ENCODE measurements around the gene HIPK2. TPM values are rescaled to one million over a fixed set of nuclear protein-coding genes. Genes with fewer than 3 reads are reported as not detected.

HIPK2 gene
- total and polyA plus RNA-seq, 2 donors (not counting 3 experiments of a cell fraction or from before 2014, with no cell fraction given), result 9.0 to 43.8 TPM

DNA sequence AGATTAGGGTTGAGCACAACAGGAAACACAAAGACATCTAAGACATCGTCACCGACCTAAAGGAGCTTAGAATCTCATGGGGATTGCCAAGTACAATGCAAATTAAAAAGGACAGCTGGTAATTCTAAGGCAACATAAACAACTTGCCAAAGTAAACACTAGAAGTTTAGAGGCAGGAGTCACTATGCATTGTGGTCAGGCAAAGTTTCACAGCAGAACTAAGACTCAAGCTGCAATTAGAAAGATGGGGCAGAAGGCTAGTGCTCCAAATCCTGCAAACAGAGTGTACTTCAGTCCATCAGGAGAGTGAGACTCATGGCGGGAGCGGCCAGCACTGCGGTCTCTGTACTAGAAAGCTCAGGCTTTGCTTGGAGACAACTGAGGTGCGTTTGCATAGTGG lies 52.7 kb downstream of the HIPK2 start:
- no peak overlapping the region for H3K9ac ChIP-seq (replicated peaks; ENCODE audit: extremely low read depth, insufficient read depth, low read length)
- intact Hi-C loops (cut with micrococcal nuclease), result no loop called here
- BruUV-seq (replicated peaks), result no TSS peak
- peaks cover 41% of the 10 kb centered on the region for H3K4me1 ChIP-seq (ENCODE audit: control insufficient read depth, extremely low read depth, insufficient read depth, low read length)
- CTCF ChIA-PET, result interaction anchor here (1.1 to 2.2 kb wide), 5 partner anchors 13 to 123 kb away, joined by 3 to 10 read pairs (median 3); no protein-coding TSS in a partner anchor
- H3K36me3 ChIP-seq (ENCODE audit: control insufficient read depth in 2 of 2, extremely low read depth in 1 of 2, insufficient read depth in 2 of 2, low read length in 2 of 2), result no peaks in the 10 kb centered on the region
- no peaks in the 10 kb centered on the region for H3K9me1 ChIP-seq (replicated peaks; ENCODE audit: control insufficient read depth, extremely low read depth, insufficient read depth, low read length)
- DNase-seq (ENCODE audit: low read depth, low spot score) (peak; percentile 33), FAIRE-seq (no peak)
- no peak overlapping the region for H3K4me2 ChIP-seq (ENCODE audit: insufficient read depth, low read length)
- H3K9me3 ChIP-seq (replicated peaks; ENCODE audit: control insufficient read depth, insufficient read depth, low read length), result no peaks in the 10 kb centered on the region
- peaks cover 78% of the 10 kb centered on the region for H3K79me2 ChIP-seq (ENCODE audit: control insufficient read depth, insufficient read depth, low read length)
- no peaks in the 10 kb centered on the region for H4K20me1 ChIP-seq (replicated peaks; ENCODE audit: control insufficient read depth, extremely low read depth, insufficient read depth, low read length)
- H3K27me3 ChIP-seq (ENCODE audit: control insufficient read depth in 2 of 2, insufficient read depth in 2 of 2, low read length in 2 of 2), result no peaks in the 10 kb centered on the region
- POLR2A ChIA-PET, result interaction anchor here (0.7 kb wide), 1 partner anchor 44 kb away, joined by 3 read pairs; no protein-coding TSS in a partner anchor
- no peak overlapping the region for H3K27ac ChIP-seq (ENCODE audit: insufficient read depth, low read depth, low read length)
- TF ChIP-seq GATA2 (IDR thresholded peaks at IDR 0.05; ENCODE audit: insufficient read depth, insufficient read length, low read depth, low read length), result no peak
- TF ChIP-seq JUN (IDR thresholded peaks at IDR 0.05; ENCODE audit: borderline replicate concordance, insufficient read depth, insufficient read length, low read depth), result no peak
- TF ChIP-seq, protein P1, sequence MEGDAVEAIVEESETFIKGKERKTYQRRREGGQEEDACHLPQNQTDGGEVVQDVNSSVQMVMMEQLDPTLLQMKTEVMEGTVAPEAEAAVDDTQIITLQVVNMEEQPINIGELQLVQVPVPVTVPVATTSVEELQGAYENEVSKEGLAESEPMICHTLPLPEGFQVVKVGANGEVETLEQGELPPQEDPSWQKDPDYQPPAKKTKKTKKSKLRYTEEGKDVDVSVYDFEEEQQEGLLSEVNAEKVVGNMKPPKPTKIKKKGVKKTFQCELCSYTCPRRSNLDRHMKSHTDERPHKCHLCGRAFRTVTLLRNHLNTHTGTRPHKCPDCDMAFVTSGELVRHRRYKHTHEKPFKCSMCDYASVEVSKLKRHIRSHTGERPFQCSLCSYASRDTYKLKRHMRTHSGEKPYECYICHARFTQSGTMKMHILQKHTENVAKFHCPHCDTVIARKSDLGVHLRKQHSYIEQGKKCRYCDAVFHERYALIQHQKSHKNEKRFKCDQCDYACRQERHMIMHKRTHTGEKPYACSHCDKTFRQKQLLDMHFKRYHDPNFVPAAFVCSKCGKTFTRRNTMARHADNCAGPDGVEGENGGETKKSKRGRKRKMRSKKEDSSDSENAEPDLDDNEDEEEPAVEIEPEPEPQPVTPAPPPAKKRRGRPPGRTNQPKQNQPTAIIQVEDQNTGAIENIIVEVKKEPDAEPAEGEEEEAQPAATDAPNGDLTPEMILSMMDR (IDR thresholded peaks at IDR 0.05; ENCODE audit: extremely low read depth in 1 of 2, insufficient read depth in 1 of 2, low read depth in 1 of 2, low read length in 2 of 2), result no peak
- TF ChIP-seq FOS (IDR thresholded peaks at IDR 0.05; ENCODE audit: borderline replicate concordance, insufficient read depth, low read length), result no peak
- TF ChIP-seq, protein P2, sequence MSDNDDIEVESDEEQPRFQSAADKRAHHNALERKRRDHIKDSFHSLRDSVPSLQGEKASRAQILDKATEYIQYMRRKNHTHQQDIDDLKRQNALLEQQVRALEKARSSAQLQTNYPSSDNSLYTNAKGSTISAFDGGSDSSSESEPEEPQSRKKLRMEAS (IDR thresholded peaks at IDR 0.05; ENCODE audit: insufficient read depth, insufficient read length), result no peak
- no peak for TF ChIP-seq EZH2 (IDR thresholded peaks at IDR 0.05; ENCODE audit: borderline replicate concordance, low read depth, low read length, severe bottlenecking)
- no peak for TF ChIP-seq POLR2A (IDR thresholded peaks at IDR 0.05; ENCODE audit: low read depth, low read length)
- TF ChIP-seq POLR2AphosphoS5 (IDR thresholded peaks at IDR 0.05; ENCODE audit: insufficient read depth, low read depth, low read length), result no peak
- no peak for TF ChIP-seq MYC (IDR thresholded peaks at IDR 0.05; ENCODE audit: low read depth, low read length)
- dilution Hi-C loops (cut with MboI; ENCODE audit: extremely low pct_ligation_motif_present, low sequenced_read_pairs), result no loop called here
- no peak overlapping the region for H3K4me3 ChIP-seq (replicated peaks in 1 of 3; ENCODE audit: insufficient read depth in 1 of 3, low read depth in 1 of 3, low read length in 3 of 3)
- no peak overlapping the region for H2AFZ ChIP-seq (ENCODE audit: low read depth, low read length)

Data from endothelial cell of umbilical vein (primary cell).